Adrenal gland (tissue), 12 donors: Measurements from ENCODE around the gene BATF. TPM values are rescaled to one million over a fixed set of nuclear protein-coding genes. Genes with fewer than 3 reads are reported as not detected.

ENCODE experiments used
- DNase-seq, 7 donors: peaks; one replicate each; pipeline ENCODE4 v3.0.0-alpha.2; 2019 to 2020
- H3K27ac ChIP-seq, 5 donors: fragments of 200-600 bp; sonication (generic) in 4 of 5; 1 replicate in 3 of 5; 2 replicates in 2 of 5; pipeline versions ENCODE4 v1.5.1 to v1.8.0; 2016 to 2020; ENCODE audit warnings: mild to moderate bottlenecking in 1 of 5
- H3K27me3 ChIP-seq: fragments of 200-600 bp; 2 replicates; pipeline ENCODE4 v1.8.0; 2021
- H3K36me3 ChIP-seq, 2 donors: fragments of 200-600 bp; replicated peaks in 1 of 2; 1 replicate in 1 of 2; 2 replicates in 1 of 2; pipeline versions ENCODE4 v1.5.1 to v1.8.0; 2018 to 2022
- H3K4me1 ChIP-seq, 2 donors: fragments of 200-600 bp; replicated peaks in 1 of 2; 1 replicate in 1 of 2; 2 replicates in 1 of 2; pipeline versions ENCODE4 v1.5.1 to v1.8.0; 2018 to 2021
- H3K4me3 ChIP-seq, 4 donors: fragments of 200-600 bp; sonication (generic) in 3 of 4; one replicate each; pipeline ENCODE4 v1.5.1; 2016 to 2018
- H3K9me3 ChIP-seq, 3 donors: fragments of 200-600 bp; sonication (generic) in 1 of 3; replicated peaks in 1 of 3; 1 replicate in 2 of 3; 2 replicates in 1 of 3; pipeline versions ENCODE4 v1.5.1 to v1.8.0; 2016 to 2021
- POLR2A ChIP-seq, 2 donors: fragments of 450-650 bp; IDR thresholded peaks; one replicate each; pipeline ENCODE4 v1.6.1; 2017; ENCODE audit warnings: antibody characterized with exemption in 2 of 2, mild to moderate bottlenecking in 2 of 2, moderate library complexity in 1 of 2
- WGBS, 4 donors: extraction: QIAGEN DNeasy Blood & Tissue Kit in 2 of 4; methylation state at CpG; one replicate each; pipeline versions ENCODE4 v1.1.5 to v1.1.7; 2013 to 2017; 5-methylcytosine and 5-hydroxymethylcytosine counted together
- intact Hi-C, 2 donors: fragments of 100-400 bp; cut with DNase I; formaldehyde crosslinking; loops; one replicate each; pipeline versions ENCODE4 v1.14.1 to v1.15.0; 2022 to 2023
- polyA plus RNA-seq, 3 donors: library from polyadenylated mRNA; stranded (reverse); fragments of 200-250 nt in 2 of 3; fragments of 350-450 nt in 1 of 3; fragmentation: Illumina TruSeq in 1 of 3; extraction: RNeasy Lipid Tissue Mini Kit (QIAGEN cat#74804) in 1 of 3; gene quantifications; one replicate each; pipeline ENCODE4 v1.2.3, GENCODE V29; 2013 to 2014
- total RNA-seq, 9 donors: library from RNA; depleted of rRNA in 4 of 9; stranded (reverse); fragments of >200 nt in 4 of 9; fragments of 120-200 nt in 1 of 9; fragmentation: NEBNext Ultra II Directional in 1 of 9; extraction: Animal tissue kit (Norgen Biotek cat#: 25700) in 1 of 9; gene quantifications; one replicate each; pipeline versions ENCODE4 v1.1.0 to v1.2.4, GENCODE V29; 2013 to 2023
- TF ChIP-seq, protein P1 (sequence below), 6 experiments: fragments of 450-650 bp in 4 of 6; fragments of 200-600 bp in 2 of 6; sonication (generic) in 1 of 6; IDR thresholded peaks; 1 replicate in 5 of 6; 2 replicates in 1 of 6; pipeline versions ENCODE4 v1.5.1 to v1.8.0; 2016 to 2021; ENCODE audit warnings: antibody characterized with exemption in 6 of 6, mild to moderate bottlenecking in 2 of 6, moderate library complexity in 1 of 6
- donor health status: healthy with polysubstance abuse.
- donor health status: Bipolar disorder and iron deficiency.
- donor health status: DM: yes; HTN: yes; CAD: no.
- donor health status: DM: no; HTN: no; CAD: no.
- donor health status: DM: no; HTN: no; CAD: no.
- donor health status: DM: yes; HTN: yes; CAD: no.

Gene BATF
- total and polyA plus RNA-seq, 12 donors: 0.64 to 11.4 (median 2.8) TPM

- intact Hi-C loops: no loop called here
- Histone ChIP-seq H3K9me3 (no peaks in the 10 kb centered on the region), H3K4me3 (no peak overlapping the region), H3K4me1 (peaks cover 0 to 13% of the 10 kb centered on the region in 2 donors), H3K27ac (no peak overlapping the region), H3K27me3 (no peaks in the 10 kb centered on the region), H3K36me3 (no peaks in the 10 kb centered on the region)
- 65 to 80% (median 74%) methylated on average over 4 of the region's 4 CpGs for WGBS, 4 donors
- TF ChIP-seq POLR2A (IDR thresholded peaks at IDR 0.05): no peak
- TF ChIP-seq, protein P1, sequence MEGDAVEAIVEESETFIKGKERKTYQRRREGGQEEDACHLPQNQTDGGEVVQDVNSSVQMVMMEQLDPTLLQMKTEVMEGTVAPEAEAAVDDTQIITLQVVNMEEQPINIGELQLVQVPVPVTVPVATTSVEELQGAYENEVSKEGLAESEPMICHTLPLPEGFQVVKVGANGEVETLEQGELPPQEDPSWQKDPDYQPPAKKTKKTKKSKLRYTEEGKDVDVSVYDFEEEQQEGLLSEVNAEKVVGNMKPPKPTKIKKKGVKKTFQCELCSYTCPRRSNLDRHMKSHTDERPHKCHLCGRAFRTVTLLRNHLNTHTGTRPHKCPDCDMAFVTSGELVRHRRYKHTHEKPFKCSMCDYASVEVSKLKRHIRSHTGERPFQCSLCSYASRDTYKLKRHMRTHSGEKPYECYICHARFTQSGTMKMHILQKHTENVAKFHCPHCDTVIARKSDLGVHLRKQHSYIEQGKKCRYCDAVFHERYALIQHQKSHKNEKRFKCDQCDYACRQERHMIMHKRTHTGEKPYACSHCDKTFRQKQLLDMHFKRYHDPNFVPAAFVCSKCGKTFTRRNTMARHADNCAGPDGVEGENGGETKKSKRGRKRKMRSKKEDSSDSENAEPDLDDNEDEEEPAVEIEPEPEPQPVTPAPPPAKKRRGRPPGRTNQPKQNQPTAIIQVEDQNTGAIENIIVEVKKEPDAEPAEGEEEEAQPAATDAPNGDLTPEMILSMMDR (IDR thresholded peaks at IDR 0.05): no peak
- no peak for DNase-seq
Measured at GRCh38 chr14:75562489-75562888, 40.2 kb downstream of the BATF start.

DNA sequence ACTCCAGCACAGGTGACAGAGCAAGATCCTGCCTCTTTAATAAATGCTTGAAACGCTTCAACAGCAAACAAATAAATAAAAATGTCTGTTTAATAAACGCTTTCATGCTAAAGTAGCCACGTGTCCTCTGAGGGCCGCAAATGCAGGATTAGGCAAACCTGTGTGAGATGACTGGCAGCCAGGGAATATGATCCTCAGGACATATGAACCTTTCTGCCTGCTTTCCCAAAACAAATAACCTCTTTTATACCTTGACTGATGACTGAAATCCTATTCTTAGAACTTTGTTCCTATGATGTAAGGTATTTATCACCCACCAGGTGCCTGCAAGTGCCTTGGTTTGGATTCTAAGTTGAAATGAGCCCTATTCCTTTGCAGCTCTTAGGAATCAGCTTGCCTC, 41.7 kb downstream of the BATF start:
- Histone ChIP-seq H3K4me1 (peaks cover 0 to 13% of the 10 kb centered on the region in 2 donors), H3K27ac (no peak overlapping the region), H3K27me3 (no peaks in the 10 kb centered on the region), H3K9me3 (no peaks in the 10 kb centered on the region), H3K4me3 (no peak overlapping the region), H3K36me3 (no peaks in the 10 kb centered on the region)
- WGBS, 4 donors: 79 to 89% (median 80%) methylated on average over 4 of the region's 4 CpGs
- no peak for DNase-seq
- intact Hi-C loops: no loop called here
- TF ChIP-seq POLR2A (IDR thresholded peaks at IDR 0.05): no peak
- TF ChIP-seq, protein P1 (IDR thresholded peaks at IDR 0.05): no peak

- peaks cover 0 to 11% of the 10 kb centered on the region in 2 donors for H3K4me1 ChIP-seq
- 84 to 89% (median 85%) methylated on average over 5 of the region's 5 CpGs for WGBS, 4 donors
- no peaks in the 10 kb centered on the region for H3K27me3 ChIP-seq
- TF ChIP-seq, protein P1 (IDR thresholded peaks at IDR 0.05): no peak
- no peak for TF ChIP-seq POLR2A (IDR thresholded peaks at IDR 0.05)
- H3K4me3 ChIP-seq: no peak overlapping the region
- DNase-seq: no peak
- H3K9me3 ChIP-seq: no peaks in the 10 kb centered on the region
- H3K36me3 ChIP-seq: no peaks in the 10 kb centered on the region
- H3K27ac ChIP-seq: no peak overlapping the region
- intact Hi-C loops: no loop called here
Measured at GRCh38 chr14:75565056-75565455, 42.8 kb downstream of the BATF start.

- Histone ChIP-seq H3K27me3 (no peaks in the 10 kb centered on the region), H3K36me3 (no peaks in the 10 kb centered on the region), H3K27ac (no peak overlapping the region), H3K4me1 (no peaks in the 10 kb centered on the region), H3K9me3 (no peaks in the 10 kb centered on the region), H3K4me3 (no peak overlapping the region)
- intact Hi-C loops: no loop called here
- DNase-seq: peak in 1 of 7 donors; percentile 49
- TF ChIP-seq, protein P1 (IDR thresholded peaks at IDR 0.05): no peak
- no peak for TF ChIP-seq POLR2A (IDR thresholded peaks at IDR 0.05)
- 58 to 78% (median 66%) methylated on average over 4 of the region's 4 CpGs for WGBS, 4 donors
Measured at GRCh38 chr14:75566321-75566720, 44.1 kb downstream of the BATF start.
